Neural cell (in vitro differentiated cells): Measurements from ENCODE around the gene RHAG. TPM values are rescaled to one million over a fixed set of nuclear protein-coding genes. Genes with fewer than 3 reads are reported as not detected.
"Not testable (repeated sequence)": the region's sequence is repeated elsewhere in the genome, so short reads cannot be mapped to it uniquely, and the experiment has no call there.

Experiments used
- H2AFZ ChIP-seq: fragments of 200-600, 300-800 bp; sonication (generic), shearing (Covaris generic); 2 replicates; pipeline ENCODE4 v1.6.0; 2014; ENCODE audit warnings: low read depth, mild to moderate bottlenecking, antibody characterized with exemption, low read length, moderate library complexity
- H3F3A ChIP-seq: fragments of 200-600 bp; shearing (Covaris generic); 2 replicates; pipeline ENCODE4 v1.6.1; 2016; ENCODE audit warnings: mild to moderate bottlenecking, moderate library complexity, mixed read lengths, antibody characterized with exemption, low read length; ENCODE audit not compliant: insufficient read depth, poor library complexity, severe bottlenecking
- H3K27ac ChIP-seq: fragments of 200-600, 300-800 bp; sonication (generic), shearing (Covaris generic); 2 replicates; pipeline ENCODE4 v1.5.1; 2014; ENCODE audit warnings: mild to moderate bottlenecking, low read length, moderate library complexity
- H3K27me3 ChIP-seq: fragments of 300-800, 200-600 bp; sonication (generic), shearing (Covaris generic); 2 replicates; pipeline ENCODE4 v1.6.0; 2014; ENCODE audit warnings: mild to moderate bottlenecking, low read depth, low read length, moderate library complexity; ENCODE audit not compliant: insufficient read depth
- H3K36me3 ChIP-seq: fragments of 300-800, 200-600 bp; sonication (generic), shearing (Covaris generic); 2 replicates; pipeline ENCODE4 v1.5.1; 2014; ENCODE audit warnings: mild to moderate bottlenecking, antibody characterized with exemption, low read length, moderate library complexity; ENCODE audit not compliant: insufficient read depth
- H3K4me2 ChIP-seq: fragments of 300-800, 200-600 bp; sonication (generic), shearing (Covaris generic); 2 replicates; pipeline ENCODE4 v1.6.0; 2014; ENCODE audit warnings: mild to moderate bottlenecking, low read length
- H3K4me3 ChIP-seq: fragments of 300-800, 200-600 bp; sonication (generic), shearing (Covaris generic); 2 replicates; pipeline ENCODE4 v1.5.1; 2014; ENCODE audit warnings: mild to moderate bottlenecking, low read length, moderate library complexity
- H3K79me2 ChIP-seq: fragments of 200-600 bp; shearing (Covaris generic); replicated peaks from 2 replicates; pipeline ENCODE4 v1.6.0; 2014; ENCODE audit warnings: mild to moderate bottlenecking, low read length, moderate library complexity; ENCODE audit not compliant: insufficient read depth
- H3K9ac ChIP-seq: fragments of 300-800, 200-600 bp; sonication (generic), shearing (Covaris generic); 2 replicates; pipeline ENCODE4 v1.6.1; 2016; ENCODE audit warnings: mild to moderate bottlenecking, low read length, mixed read lengths
- H3K9me2 ChIP-seq: fragments of 200-600 bp; shearing (Covaris generic); 2 replicates; pipeline ENCODE4 v1.6.1; 2016; ENCODE audit warnings: mild to moderate bottlenecking, low read length, mixed read lengths; ENCODE audit not compliant: insufficient read depth
- H3K9me3 ChIP-seq: fragments of 200-600, 300-800 bp; sonication (generic), shearing (Covaris generic); 2 replicates; pipeline ENCODE4 v1.6.1; 2016; ENCODE audit warnings: mild to moderate bottlenecking, mixed run types, low read length, moderate library complexity, mixed read lengths
- H4K20me1 ChIP-seq: fragments of 200-600 bp; shearing (Covaris generic); 2 replicates; pipeline ENCODE4 v1.6.1; 2016; ENCODE audit warnings: mild to moderate bottlenecking, mixed run types; ENCODE audit not compliant: insufficient read depth
- EP300 ChIP-seq: fragments of 450-650 bp; conservative IDR thresholded peaks from 2 replicates; pipeline ENCODE4 v1.6.1; 2014; ENCODE audit warnings: antibody characterized with exemption, mild to moderate bottlenecking, moderate library complexity; ENCODE audit not compliant: poor library complexity, severe bottlenecking
- EZH2 ChIP-seq: fragments of 200-600, 300-800 bp; shearing (Covaris generic), sonication (generic); IDR thresholded peaks from 2 replicates; pipeline ENCODE4 v1.6.1; 2014; ENCODE audit warnings: antibody characterized with exemption, low read length, borderline replicate concordance, mild to moderate bottlenecking; ENCODE audit not compliant: insufficient read depth, poor library complexity, severe bottlenecking
- MXI1 ChIP-seq: fragments of 450-650 bp; conservative IDR thresholded peaks from 2 replicates; pipeline ENCODE4 v1.6.1; 2014; ENCODE audit warnings: antibody characterized with exemption, mild to moderate bottlenecking; ENCODE audit not compliant: poor library complexity, severe bottlenecking
- POLR2AphosphoS5 ChIP-seq: IDR thresholded peaks from 2 replicates; pipeline ENCODE4 v1.6.1; 2012
- RAD21 ChIP-seq: fragments of 450-650 bp; conservative IDR thresholded peaks from 2 replicates; pipeline ENCODE4 v1.6.1; 2014; ENCODE audit warnings: antibody characterized with exemption, mild to moderate bottlenecking, moderate library complexity
- SMC3 ChIP-seq: fragments of 450-650 bp; conservative IDR thresholded peaks from 2 replicates; pipeline ENCODE4 v1.6.1; 2014; ENCODE audit warnings: antibody characterized with exemption, mild to moderate bottlenecking, moderate library complexity; ENCODE audit not compliant: poor library complexity
- TAF1 ChIP-seq: IDR thresholded peaks from 2 replicates; pipeline ENCODE4 v1.6.1; 2012; ENCODE audit warnings: low read depth
- polyA plus RNA-seq: library from polyadenylated mRNA; depleted of rRNA; stranded (reverse); fragments of >200 nt; gene quantifications from 2 replicates; pipeline ENCODE4 v1.2.3, GENCODE V29; 2014
- TF ChIP-seq, protein P1 (sequence below): fragments of 450-650 bp; IDR thresholded peaks from 2 replicates; pipeline ENCODE4 v1.5.1; 2014; ENCODE audit warnings: antibody characterized with exemption, mild to moderate bottlenecking, moderate library complexity; ENCODE audit not compliant: poor library complexity, severe bottlenecking
- TF ChIP-seq, protein P2 (sequence below): IDR thresholded peaks from 2 replicates; pipeline ENCODE4 v1.6.1; 2012; ENCODE audit warnings: borderline replicate concordance

RHAG gene
- polyA plus RNA-seq, 1 donor from 2014 or later, result not detected

DNA sequence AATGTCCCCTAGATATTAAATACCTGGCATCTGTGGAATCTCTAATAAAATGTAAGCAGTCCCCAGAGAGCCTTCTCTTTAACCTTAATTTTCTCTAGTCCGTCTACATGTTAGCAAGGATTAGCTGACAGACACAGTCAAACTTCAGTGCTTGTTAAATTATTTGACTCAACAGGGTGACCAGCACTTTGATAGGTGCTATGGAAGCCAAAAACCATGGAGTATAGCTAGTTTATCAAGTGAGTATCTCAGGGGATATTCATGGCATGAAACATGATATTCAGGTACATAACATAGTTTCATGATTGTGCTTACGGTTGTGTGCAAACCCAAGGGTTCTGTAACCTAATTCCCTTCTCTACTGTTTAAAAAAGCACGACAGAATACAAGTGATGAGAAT lies 3.9 kb downstream of the RHAG start:
- H3F3A ChIP-seq, result no peaks in the 10 kb centered on the region
- H3K9ac ChIP-seq, result no peak overlapping the region
- no peak overlapping the region for H3K4me3 ChIP-seq
- no peak overlapping the region for H3K4me2 ChIP-seq
- no peak overlapping the region for H3K27ac ChIP-seq
- H3K9me2 ChIP-seq, result no peaks in the 10 kb centered on the region
- no peak for TF ChIP-seq MXI1
- TF ChIP-seq POLR2AphosphoS5, result no peak
- TF ChIP-seq EZH2, result no peak
- TF ChIP-seq, protein P1, sequence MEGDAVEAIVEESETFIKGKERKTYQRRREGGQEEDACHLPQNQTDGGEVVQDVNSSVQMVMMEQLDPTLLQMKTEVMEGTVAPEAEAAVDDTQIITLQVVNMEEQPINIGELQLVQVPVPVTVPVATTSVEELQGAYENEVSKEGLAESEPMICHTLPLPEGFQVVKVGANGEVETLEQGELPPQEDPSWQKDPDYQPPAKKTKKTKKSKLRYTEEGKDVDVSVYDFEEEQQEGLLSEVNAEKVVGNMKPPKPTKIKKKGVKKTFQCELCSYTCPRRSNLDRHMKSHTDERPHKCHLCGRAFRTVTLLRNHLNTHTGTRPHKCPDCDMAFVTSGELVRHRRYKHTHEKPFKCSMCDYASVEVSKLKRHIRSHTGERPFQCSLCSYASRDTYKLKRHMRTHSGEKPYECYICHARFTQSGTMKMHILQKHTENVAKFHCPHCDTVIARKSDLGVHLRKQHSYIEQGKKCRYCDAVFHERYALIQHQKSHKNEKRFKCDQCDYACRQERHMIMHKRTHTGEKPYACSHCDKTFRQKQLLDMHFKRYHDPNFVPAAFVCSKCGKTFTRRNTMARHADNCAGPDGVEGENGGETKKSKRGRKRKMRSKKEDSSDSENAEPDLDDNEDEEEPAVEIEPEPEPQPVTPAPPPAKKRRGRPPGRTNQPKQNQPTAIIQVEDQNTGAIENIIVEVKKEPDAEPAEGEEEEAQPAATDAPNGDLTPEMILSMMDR, result no peak
- no peak for TF ChIP-seq SMC3
- TF ChIP-seq RAD21, result no peak
- no peak for TF ChIP-seq TAF1
- no peak for TF ChIP-seq EP300
- H3K9me3 ChIP-seq, result no peaks in the 10 kb centered on the region
- no peaks in the 10 kb centered on the region for H3K79me2 ChIP-seq
- no peaks in the 10 kb centered on the region for H4K20me1 ChIP-seq
- no peaks in the 10 kb centered on the region for H3K36me3 ChIP-seq
- H3K27me3 ChIP-seq, result no peaks in the 10 kb centered on the region
- no peak overlapping the region for H2AFZ ChIP-seq

- not testable (repeated sequence) for H3K27ac ChIP-seq, H2AFZ ChIP-seq, H3K9me3 ChIP-seq, H3K4me3 ChIP-seq, H3K9me2 ChIP-seq, H3K4me2 ChIP-seq, H3K9ac ChIP-seq, H3K27me3 ChIP-seq, H3K36me3 ChIP-seq, H4K20me1 ChIP-seq, H3F3A ChIP-seq, H3K79me2 ChIP-seq
Observed at GRCh38 chr6:49629485-49630088, 7.1 kb downstream of the RHAG start.

DNA sequence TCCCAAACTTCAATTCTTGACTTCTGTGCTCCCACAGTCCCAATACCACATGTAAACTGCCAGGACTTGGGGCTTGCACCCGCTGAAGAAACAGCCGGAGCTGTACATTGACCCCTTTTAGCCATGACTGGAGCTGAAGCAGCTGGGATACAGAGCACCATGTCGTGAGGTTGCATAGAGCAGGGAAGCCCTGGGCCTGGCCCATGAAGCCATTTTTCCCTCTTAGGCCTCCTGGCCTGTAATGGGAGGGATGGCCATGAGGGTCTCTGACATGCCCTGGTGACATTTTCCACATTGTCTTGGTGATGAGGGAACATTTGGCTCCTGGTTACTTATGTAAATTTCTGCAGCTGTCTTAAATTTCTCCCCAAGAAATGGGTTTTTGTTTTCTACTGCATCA lies 9.8 kb downstream of the RHAG start:
- Histone ChIP-seq H3K36me3 (no peaks in the 10 kb centered on the region), H3K79me2 (no peaks in the 10 kb centered on the region), H4K20me1 (no peaks in the 10 kb centered on the region), H3K9me3 (no peaks in the 10 kb centered on the region), H3K9ac (no peak overlapping the region), H3K4me3 (no peak overlapping the region), H3F3A (no peaks in the 10 kb centered on the region), H3K4me2 (no peak overlapping the region), H3K27me3 (no peaks in the 10 kb centered on the region), H3K9me2 (no peaks in the 10 kb centered on the region), H2AFZ (no peak overlapping the region), H3K27ac (no peak overlapping the region)
- no peak for TF ChIP-seq SMC3
- no peak for TF ChIP-seq EZH2
- TF ChIP-seq, protein P1, result no peak
- TF ChIP-seq MXI1, result no peak
- TF ChIP-seq RAD21, result no peak
- TF ChIP-seq POLR2AphosphoS5, result no peak
- no peak for TF ChIP-seq TAF1
- no peak for TF ChIP-seq EP300
- TF ChIP-seq, protein P2, sequence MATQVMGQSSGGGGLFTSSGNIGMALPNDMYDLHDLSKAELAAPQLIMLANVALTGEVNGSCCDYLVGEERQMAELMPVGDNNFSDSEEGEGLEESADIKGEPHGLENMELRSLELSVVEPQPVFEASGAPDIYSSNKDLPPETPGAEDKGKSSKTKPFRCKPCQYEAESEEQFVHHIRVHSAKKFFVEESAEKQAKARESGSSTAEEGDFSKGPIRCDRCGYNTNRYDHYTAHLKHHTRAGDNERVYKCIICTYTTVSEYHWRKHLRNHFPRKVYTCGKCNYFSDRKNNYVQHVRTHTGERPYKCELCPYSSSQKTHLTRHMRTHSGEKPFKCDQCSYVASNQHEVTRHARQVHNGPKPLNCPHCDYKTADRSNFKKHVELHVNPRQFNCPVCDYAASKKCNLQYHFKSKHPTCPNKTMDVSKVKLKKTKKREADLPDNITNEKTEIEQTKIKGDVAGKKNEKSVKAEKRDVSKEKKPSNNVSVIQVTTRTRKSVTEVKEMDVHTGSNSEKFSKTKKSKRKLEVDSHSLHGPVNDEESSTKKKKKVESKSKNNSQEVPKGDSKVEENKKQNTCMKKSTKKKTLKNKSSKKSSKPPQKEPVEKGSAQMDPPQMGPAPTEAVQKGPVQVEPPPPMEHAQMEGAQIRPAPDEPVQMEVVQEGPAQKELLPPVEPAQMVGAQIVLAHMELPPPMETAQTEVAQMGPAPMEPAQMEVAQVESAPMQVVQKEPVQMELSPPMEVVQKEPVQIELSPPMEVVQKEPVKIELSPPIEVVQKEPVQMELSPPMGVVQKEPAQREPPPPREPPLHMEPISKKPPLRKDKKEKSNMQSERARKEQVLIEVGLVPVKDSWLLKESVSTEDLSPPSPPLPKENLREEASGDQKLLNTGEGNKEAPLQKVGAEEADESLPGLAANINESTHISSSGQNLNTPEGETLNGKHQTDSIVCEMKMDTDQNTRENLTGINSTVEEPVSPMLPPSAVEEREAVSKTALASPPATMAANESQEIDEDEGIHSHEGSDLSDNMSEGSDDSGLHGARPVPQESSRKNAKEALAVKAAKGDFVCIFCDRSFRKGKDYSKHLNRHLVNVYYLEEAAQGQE, result no peak
